ENCODE results near the gene KATNAL2.

The KATNAL2 gene

GRCh38 chr18:47150029-47150823 lies 232.8 kb downstream of the KATNAL2 start, which contains the start of gene HDHD2:
TSS of gene HDHD2 (minus strand) at chr18:47150500. CDS start at chr18:47136439, 14,061 bp downstream.
- in situ Hi-C loops (cut with HindIII; ENCODE audit: low pct_ligation_motif_present, low pct_unique_long_range_greater_than_20kb, low sequenced_read_pairs): no loop called here
- DNase-seq: peak; percentile 81

GRCh38 chr18:47150824-47151366 lies 233.5 kb downstream of the KATNAL2 start:
- in situ Hi-C loops (cut with HindIII; ENCODE audit: low pct_ligation_motif_present, low pct_unique_long_range_greater_than_20kb, low sequenced_read_pairs): no loop called here
- peak; percentile 22 for DNase-seq

GRCh38 chr18:47151439-47151838 lies 234.0 kb downstream of the KATNAL2 start:
- in situ Hi-C loops (cut with HindIII; ENCODE audit: low pct_ligation_motif_present, low pct_unique_long_range_greater_than_20kb, low sequenced_read_pairs): no loop called here
- no peak for DNase-seq
